GF-D8 (cell line): ENCODE results near the gene RBM47.
"Not testable (repeated sequence)": the region's sequence is repeated elsewhere in the genome, so short reads cannot be mapped to it uniquely, and the experiment has no call there.

Source experiments
- DNase-seq: peaks from one replicate; lab custom pipeline; 2025; lab: John Stamatoyannopoulos, UW

RBM47 gene

DNA sequence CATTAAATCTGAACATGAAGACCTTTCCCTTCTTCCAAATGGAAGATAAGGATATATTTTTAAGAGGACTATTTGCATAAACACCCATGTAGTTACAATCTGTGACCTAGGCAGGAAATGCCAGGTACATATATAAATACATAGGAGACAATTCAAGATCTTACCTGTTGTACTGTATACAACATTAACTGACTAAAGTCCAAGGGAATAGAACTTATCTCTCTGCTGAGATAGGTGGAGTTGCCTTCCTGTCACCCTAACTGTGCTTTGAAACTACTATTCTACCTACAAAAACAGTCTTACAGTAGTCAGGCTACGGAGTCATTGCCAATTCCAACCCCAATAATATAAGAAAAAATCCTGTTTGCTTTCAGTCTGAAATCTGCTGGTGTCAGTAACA, 188.2 kb downstream of the RBM47 start:
- DNase-seq, result no peak

GRCh38 chr4:40439519-40439918, 190.1 kb downstream of the RBM47 start:
- DNase-seq, result no peak

DNA sequence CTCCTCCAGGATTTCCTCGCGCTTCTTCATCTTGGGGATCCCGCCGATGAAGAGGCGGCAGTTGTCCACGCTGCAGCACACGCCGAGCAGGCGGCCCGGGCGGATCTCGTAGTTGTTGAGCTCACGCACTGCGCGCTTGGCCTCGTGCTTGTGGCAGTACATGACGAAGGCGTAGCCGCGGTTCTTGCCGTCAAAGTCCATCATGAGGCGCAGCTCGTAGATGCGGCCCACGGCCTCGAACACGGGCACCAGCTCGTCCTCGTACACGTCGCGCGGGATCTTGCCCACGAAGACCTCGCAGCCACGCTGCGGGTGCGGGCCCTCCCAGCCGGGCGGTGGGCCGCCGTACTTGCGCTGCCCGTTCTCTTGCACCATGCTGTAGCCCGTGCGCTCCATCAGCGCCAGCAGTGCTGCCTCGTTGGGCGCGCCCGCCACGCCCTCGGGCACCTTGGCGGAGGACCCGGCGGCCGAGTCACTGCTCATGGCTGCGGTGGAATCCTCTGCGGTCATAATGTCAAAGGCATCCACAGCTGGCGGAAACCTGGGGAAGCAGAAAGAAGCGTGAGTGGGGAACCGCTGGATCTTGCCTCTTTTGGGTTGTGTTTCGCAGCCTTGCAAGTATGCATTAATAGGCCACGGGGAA, 191.2 kb downstream of the RBM47 start:
- DNase-seq, result no peak

DNA sequence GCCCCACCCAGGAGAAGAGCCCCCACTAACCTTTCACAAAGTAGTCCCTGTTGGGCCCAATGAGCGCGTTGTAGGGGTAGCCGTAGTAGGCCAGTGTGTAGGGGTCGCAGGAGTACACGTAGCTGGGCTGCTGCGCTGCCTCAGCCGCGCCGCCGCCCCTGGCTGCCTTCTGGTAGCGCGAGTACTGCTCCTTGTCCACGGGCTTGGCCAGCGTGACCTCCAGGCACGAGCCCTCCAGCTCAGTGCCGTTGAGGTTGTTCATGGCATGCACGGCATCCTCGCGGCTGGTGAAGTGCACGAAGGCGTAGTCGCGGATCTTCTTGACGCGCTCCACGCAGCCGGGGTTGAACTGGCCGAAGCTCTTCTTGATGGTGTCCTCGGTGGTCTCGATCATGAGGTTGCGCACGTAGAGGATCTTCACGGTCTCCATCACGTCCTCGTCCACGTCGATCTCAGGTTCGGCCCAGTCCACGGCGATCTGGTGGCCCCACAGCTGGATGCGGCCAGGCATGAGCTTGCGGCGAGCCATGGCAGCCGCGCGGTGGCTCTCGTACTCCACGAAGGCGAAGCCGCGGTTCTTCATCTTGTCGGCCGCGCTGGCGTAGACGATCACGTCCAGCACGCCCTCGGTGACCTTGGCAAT, 191.8 kb downstream of the RBM47 start:
- no peak for DNase-seq

DNA sequence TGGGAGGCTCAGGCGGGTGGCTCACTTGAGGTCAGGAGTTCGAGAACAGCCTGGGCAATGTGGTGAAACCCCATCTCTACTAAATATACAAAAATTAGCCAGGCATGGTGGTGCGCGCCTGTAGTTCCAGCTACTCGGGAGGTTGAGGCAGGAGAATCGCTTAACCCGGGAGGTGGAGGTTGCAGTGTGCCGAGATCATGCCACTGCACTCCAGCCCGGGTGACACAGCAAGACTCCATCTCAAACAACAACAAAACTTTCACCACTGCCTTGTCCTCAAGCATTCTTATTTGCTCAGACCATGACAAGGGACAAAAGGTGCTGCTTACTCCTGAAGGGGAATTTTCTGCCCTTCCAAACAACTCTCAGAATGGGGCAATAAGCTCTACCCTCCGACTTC, 194.4 kb downstream of the RBM47 start:
- DNase-seq, result not testable (repeated sequence)

GRCh38 chr4:40434126-40434687, 195.5 kb downstream of the RBM47 start:
- no peak for DNase-seq

DNA sequence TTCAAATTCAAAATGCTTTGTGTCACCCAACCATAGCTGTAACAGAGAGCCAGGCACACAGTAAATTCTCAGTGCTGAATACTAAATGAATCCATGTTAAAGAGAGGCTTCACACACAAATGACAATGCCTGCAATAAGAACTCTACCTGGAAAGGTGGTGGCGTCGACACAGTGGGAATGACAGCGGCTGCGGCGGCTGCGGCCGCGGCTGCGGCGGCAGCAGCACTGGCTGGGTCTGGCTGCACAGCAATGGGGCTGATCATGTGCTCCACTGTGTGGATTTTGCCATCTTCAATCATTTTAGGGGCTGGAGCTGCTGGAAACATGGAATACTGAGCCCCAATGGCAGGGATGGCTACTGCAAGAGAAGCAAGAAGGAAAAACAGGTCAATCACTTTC, 197.2 kb downstream of the RBM47 start:
- no peak for DNase-seq

DNA sequence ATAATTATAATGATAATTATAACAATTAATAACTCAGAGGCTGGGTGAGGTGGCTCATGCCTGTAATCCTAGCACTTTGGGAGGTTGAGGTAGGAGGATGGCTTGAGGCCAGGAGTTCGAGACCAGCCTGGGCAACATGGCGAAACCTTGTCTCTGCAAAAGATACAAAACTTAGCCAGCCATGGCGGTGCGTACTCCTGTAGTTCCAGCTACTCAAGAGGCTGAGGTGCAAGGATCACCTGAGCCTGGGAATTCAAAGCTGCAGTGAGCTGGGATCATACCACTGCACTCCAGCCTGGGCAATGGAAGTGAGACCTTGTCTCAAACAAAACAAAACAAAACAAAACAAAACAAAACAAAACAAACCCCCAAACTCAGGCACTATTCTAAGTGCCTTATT, 201.8 kb downstream of the RBM47 start:
- DNase-seq, result not testable (repeated sequence)

GRCh38 chr4:40427128-40427527, 202.5 kb downstream of the RBM47 start:
- DNase-seq, result no peak

DNA sequence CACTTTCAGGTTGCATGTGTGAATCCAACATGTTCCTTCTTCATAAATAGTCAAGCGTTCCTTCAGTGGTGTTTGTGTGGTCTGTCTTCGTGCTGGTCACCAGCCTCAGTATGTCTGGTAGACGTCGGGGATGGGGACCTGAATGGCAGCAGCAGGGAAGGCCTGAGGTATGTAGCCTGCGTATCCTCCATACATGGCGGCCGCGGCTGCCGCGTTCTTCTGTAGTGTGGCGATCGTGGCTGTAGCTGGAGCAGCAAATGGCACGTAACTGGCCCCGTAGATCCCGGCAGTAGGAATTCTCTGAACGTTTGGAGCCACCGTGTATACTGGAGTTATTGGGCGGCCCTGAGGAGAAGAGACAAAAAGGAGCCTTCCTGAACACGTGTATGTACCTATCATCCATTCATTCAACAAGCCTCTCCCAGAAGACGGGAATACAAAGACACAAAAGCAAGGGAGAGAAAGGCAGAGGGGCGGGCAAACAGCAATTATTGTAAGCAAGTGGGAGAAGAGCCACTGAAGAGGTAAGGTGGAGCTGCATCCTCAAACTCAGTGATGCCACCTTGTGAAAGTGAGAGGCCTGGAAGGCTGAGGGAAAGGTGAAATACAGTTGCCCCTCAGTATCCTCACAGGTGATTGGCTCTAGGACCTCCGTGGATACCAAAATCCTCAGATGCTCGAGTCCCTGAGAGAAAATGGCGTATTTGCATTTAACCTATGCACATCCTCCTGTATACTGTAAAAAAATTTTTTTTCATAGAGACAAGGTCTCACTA, 203.7 kb downstream of the RBM47 start:
- DNase-seq, result no peak

DNA sequence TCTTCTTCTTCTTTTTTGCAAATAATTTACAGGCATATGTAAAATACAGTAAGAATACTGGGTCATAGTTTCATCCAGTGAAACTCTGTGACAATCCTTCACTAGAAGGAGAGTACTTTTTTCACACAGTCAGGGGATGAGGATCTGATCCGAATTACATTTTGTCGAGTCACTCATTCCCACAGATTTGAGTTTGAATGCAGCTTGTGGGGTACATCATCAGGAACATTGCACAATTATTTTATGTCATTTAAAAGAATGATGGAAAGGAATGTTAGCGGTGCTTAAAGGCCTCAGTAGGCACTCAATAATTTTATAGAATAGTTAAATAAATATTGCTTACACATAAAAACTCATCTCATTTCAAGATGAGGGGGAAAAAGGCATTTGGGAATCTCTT, 205.9 kb downstream of the RBM47 start:
- DNase-seq, result no peak

GRCh38 chr4:40421839-40422708, 207.6 kb downstream of the RBM47 start:
- no peak for DNase-seq

DNA sequence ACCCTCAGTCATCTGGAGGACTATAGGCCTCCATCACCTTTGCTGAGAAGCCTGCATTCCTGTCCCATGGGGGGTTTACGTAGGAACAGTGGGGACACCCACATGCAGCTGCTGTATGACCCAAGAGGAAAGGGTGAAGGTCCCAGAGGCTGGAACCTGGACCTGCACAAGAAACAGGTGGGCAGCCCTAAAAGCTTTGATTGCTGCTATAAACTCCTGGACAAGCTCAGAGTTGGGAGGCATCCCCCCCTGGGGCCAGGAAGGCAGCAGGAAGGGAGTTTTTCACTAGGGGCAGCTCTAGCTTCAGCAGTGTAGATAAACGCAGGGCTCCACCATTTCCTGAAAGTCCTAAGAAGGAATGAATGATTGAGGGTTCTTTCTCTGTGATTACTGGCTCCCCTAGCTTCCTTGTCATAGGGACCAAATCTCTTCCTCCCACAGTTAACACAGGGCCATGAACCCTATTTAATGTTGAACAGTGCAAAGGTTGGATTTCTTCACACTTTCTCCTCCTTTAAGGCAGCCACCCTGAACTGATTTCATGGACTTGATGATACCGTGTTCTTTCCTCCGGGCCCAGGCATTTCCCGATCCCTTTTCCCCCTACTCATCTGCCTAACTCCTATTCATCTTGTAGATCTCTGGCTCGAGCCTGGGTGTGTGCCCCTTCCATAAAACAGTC, 210.3 kb downstream of the RBM47 start:
- DNase-seq, result no peak

DNA sequence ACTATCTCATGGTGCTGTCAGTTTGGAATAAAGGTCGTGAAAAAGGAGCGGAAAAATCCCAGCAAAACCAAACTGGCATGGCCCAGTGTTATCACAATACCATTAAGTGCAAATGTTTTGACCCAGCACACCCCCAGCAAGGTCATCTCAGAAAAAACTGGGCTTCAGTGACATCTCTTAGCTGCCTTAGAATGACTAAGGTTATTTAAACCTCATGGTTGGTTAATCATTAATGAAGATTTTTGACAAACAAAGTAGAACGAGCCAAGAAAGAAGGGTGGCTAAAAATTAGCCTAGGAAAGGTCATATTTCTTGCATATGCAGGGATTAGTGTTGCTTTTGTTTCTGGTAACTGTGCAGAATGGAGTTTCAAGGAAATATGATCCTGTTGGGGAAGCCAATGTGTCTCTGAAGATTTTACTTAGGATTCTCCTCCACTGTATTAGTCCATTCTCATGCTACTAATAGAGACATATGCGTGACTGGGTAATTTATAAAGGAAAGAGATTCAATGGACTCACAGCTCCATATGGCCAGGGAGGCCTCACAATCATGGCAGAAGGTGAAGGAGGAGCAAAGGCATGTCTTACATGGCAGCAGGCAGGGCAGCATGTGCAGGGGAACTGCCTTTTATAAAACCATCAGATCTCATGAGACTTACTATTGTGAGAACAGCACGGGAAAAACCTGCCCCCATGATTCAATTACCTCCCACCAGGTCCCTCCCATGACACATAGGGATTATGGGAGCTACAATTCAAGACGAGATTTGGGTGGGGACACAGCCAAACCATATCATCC, 211.0 kb downstream of the RBM47 start:
- no peak for DNase-seq

- no peak for DNase-seq
Observed at GRCh38 chr4:40417941-40418340, 211.7 kb downstream of the RBM47 start.

GRCh38 chr4:40414673-40415072, 215.0 kb downstream of the RBM47 start:
- no peak for DNase-seq

GRCh38 chr4:40412866-40413795, 216.5 kb downstream of the RBM47 start:
- no peak for DNase-seq

GRCh38 chr4:40412388-40412787, 217.3 kb downstream of the RBM47 start:
- DNase-seq, result no peak

- DNase-seq, result no peak
Observed at GRCh38 chr4:40409835-40410234, 219.8 kb downstream of the RBM47 start.
